ENCODE results near the gene NR3C1.

GRCh38 chr5:143297756-143298155, 105.7 kb downstream of the NR3C1 start:
- TF ChIP-seq, protein P1, sequence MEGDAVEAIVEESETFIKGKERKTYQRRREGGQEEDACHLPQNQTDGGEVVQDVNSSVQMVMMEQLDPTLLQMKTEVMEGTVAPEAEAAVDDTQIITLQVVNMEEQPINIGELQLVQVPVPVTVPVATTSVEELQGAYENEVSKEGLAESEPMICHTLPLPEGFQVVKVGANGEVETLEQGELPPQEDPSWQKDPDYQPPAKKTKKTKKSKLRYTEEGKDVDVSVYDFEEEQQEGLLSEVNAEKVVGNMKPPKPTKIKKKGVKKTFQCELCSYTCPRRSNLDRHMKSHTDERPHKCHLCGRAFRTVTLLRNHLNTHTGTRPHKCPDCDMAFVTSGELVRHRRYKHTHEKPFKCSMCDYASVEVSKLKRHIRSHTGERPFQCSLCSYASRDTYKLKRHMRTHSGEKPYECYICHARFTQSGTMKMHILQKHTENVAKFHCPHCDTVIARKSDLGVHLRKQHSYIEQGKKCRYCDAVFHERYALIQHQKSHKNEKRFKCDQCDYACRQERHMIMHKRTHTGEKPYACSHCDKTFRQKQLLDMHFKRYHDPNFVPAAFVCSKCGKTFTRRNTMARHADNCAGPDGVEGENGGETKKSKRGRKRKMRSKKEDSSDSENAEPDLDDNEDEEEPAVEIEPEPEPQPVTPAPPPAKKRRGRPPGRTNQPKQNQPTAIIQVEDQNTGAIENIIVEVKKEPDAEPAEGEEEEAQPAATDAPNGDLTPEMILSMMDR (IDR thresholded peaks at IDR 0.05; ENCODE audit: poor library complexity), result no peak
- TF ChIP-seq EZH2 (IDR thresholded peaks at IDR 0.05; ENCODE audit: borderline replicate concordance) (no peak), EZH2phosphoT487 (IDR thresholded peaks at IDR 0.05; ENCODE audit: low read depth, severe bottlenecking, unreplicated experiment) (no peak)
